Endometrial microvascular endothelial cells (primary cell): Measurements from ENCODE around the gene PLA2G2C. TPM values are rescaled to one million over a fixed set of nuclear protein-coding genes. Genes with fewer than 3 reads are reported as not detected.

Experiments used
- in situ Hi-C: cut with HindIII; loops from 2 replicates; pipeline ENCODE4 v1.10.0; 2017; ENCODE audit warnings: low sequenced_read_pairs, low pct_unique_long_range_greater_than_20kb; ENCODE audit errors: inconsistent ontology term
- total RNA-seq: library from RNA; depleted of rRNA; stranded (reverse); fragments of >200 nt; gene quantifications from one replicate; pipeline ENCODE4 v1.2.3, GENCODE V29; 2015; ENCODE audit errors: inconsistent ontology term

PLA2G2C gene
- total RNA-seq, 1 donor from 2014 or later: not detected

DNA sequence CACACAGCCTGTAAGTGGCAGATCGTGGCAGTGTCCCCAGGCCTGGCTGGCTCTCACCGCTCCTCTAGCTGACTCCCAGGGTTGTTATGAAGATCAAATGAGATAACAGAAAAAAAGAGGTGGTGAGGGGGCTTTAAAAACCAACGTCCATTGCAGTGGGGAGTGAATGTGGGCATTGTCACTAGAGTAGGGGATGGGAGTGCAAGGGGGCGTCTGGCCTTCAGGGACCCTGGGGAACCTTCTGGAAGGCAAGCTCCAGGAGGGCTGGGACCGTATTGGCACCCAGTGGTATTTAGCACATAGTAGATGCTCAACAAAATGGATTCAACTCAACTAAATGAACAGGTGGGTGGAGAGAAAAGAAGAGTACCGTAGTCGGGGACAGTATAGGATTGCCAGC, 70.4 kb downstream of the PLA2G2C start:
- in situ Hi-C loops: no loop called here

GRCh38 chr1:20115479-20115878, 70.8 kb downstream of the PLA2G2C start:
- in situ Hi-C loops: no loop called here

DNA sequence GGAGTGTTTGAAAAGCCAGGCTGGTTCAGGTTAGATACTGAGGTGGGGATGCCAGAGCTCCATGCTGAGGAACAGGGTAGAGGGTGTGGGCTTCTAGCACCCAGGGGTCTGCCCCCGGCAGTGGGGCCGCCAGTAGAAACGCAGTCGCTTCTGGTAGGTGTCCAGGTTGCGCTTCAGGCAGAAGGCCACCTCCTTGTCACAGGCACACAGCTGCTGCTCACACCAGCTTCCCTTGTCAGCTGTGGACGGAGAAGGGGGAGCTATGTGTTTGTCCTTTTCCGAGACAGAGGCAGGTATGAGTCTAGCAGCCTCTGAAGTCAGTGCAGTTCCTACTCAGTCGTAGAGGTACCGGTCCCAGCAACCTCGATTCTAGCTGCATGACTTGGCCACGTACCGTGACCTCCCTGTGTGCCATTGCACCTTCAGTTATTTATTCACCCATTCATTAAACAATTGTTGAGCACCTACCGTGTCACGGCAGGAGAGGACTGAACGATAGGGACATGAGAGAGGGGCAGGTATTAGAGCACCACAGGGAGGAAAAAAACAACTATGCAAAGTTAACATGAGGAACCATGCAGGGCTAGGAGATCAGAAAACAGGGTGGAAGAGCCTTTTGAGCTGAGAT, 72.2 kb downstream of the PLA2G2C start:
- in situ Hi-C loops: no loop called here

Other genes starting within 250 kb of the PLA2G2C start
- gene PLA2G2A, start 206.9 kb downstream of the PLA2G2C start, total RNA-seq: not detected
- gene PLA2G5, start 116.3 kb downstream of the PLA2G2C start, total RNA-seq: 6.8 TPM
- gene PLA2G2D, start 67.0 kb downstream of the PLA2G2C start, total RNA-seq: not detected
- gene PLA2G2F, start 47.2 kb downstream of the PLA2G2C start, total RNA-seq: not detected
- not detected for gene UBXN10, start 422 bp downstream of the PLA2G2C start, total RNA-seq
- gene VWA5B1, start 104.4 kb upstream of the PLA2G2C start, total RNA-seq: not detected